Parathyroid adenoma (tissue), 2 donors: Measurements from ENCODE around the gene SOSTDC1.

ENCODE experiments used
- H2AFZ ChIP-seq: fragments of 300-600 bp; sonication (generic); one replicate; pipeline ENCODE4 v1.7.0; 2017; ENCODE audit warnings: antibody characterized with exemption, mild to moderate bottlenecking
- H3K27ac ChIP-seq: fragments of 300-600 bp; sonication (generic); one replicate; pipeline ENCODE4 v1.7.0; 2017
- H3K27me3 ChIP-seq: fragments of 300-600 bp; sonication (generic); one replicate; pipeline ENCODE4 v1.7.0; 2017; ENCODE audit warnings: low read length; ENCODE audit not compliant: control insufficient read depth, insufficient read depth
- H3K36me3 ChIP-seq: fragments of 300-600 bp; sonication (generic); one replicate; pipeline ENCODE4 v1.7.0; 2017; ENCODE audit warnings: low read length; ENCODE audit not compliant: control insufficient read depth, insufficient read depth
- H3K4me1 ChIP-seq: fragments of 300-600 bp; sonication (generic); one replicate; pipeline ENCODE4 v1.7.0; 2017; ENCODE audit warnings: control low read depth
- H3K4me2 ChIP-seq: fragments of 300-600 bp; sonication (generic); one replicate; pipeline ENCODE4 v1.7.0; 2017; ENCODE audit warnings: low read length
- H3K4me3 ChIP-seq: fragments of 300-600 bp; sonication (generic); one replicate; pipeline ENCODE4 v1.7.0; 2017; ENCODE audit warnings: low read depth, low read length
- H3K79me2 ChIP-seq: fragments of 300-600 bp; sonication (generic); one replicate; pipeline ENCODE4 v1.7.0; 2017; ENCODE audit warnings: control low read depth
- H3K9ac ChIP-seq: fragments of 300-600 bp; sonication (generic); one replicate; pipeline ENCODE4 v1.7.0; 2017; ENCODE audit warnings: mild to moderate bottlenecking
- H3K9me3 ChIP-seq: fragments of 300-600 bp; sonication (generic); one replicate; pipeline ENCODE4 v1.7.0; 2017; ENCODE audit warnings: low read length; ENCODE audit not compliant: control insufficient read depth
- CTCF ChIP-seq: fragments of 300-600 bp; sonication (generic); IDR thresholded peaks from one replicate; pipeline ENCODE4 v1.7.0; 2017; ENCODE audit warnings: antibody characterized with exemption, mild to moderate bottlenecking
- donor health status: primary hyperparathyroidism.

Gene SOSTDC1

GRCh38 chr7:16419859-16420258 is 45.7 kb downstream of the SOSTDC1 start:
- H3K27me3 ChIP-seq = no peaks in the 10 kb centered on the region
- peaks cover 8% of the 10 kb centered on the region for H3K4me1 ChIP-seq
- H3K4me2 ChIP-seq = no peak overlapping the region
- TF ChIP-seq CTCF = no peak
- H3K79me2 ChIP-seq = no peaks in the 10 kb centered on the region
- H3K9ac ChIP-seq = no peak overlapping the region
- no peak overlapping the region for H3K27ac ChIP-seq
- H3K9me3 ChIP-seq = no peaks in the 10 kb centered on the region
- no peaks in the 10 kb centered on the region for H3K36me3 ChIP-seq
- no peak overlapping the region for H3K4me3 ChIP-seq
- peak overlapping the region; percentile 93 for H2AFZ ChIP-seq

- Histone ChIP-seq H3K4me1 (peaks cover 8% of the 10 kb centered on the region), H3K4me3 (no peak overlapping the region), H3K27ac (no peak overlapping the region), H3K36me3 (no peaks in the 10 kb centered on the region), H3K27me3 (no peaks in the 10 kb centered on the region), H3K9me3 (no peaks in the 10 kb centered on the region), H2AFZ (no peak overlapping the region), H3K4me2 (no peak overlapping the region), H3K9ac (no peak overlapping the region), H3K79me2 (no peaks in the 10 kb centered on the region)
- no peak for TF ChIP-seq CTCF
Measured at GRCh38 chr7:16419126-16419525, 46.4 kb downstream of the SOSTDC1 start.

DNA sequence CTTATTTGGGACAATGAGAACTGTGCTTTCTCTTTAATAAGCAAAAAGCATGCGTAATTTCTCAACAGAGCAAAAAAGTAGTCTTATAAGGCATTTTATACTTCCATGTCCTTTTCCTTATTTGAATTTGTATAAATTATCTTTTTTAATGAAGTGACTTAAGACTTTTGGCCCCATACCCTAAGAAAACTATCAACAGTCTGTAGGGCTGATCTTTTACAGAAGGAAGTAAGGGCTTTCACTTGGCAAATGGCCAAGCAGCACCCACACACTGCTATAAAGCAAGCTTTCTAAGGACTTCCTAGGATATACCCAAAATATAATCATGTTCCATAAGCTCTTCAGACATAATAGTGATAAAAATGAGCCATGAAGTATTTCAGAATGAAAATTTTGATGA is 47.6 kb downstream of the SOSTDC1 start:
- no peaks in the 10 kb centered on the region for H3K36me3 ChIP-seq
- H3K79me2 ChIP-seq = no peaks in the 10 kb centered on the region
- H3K9ac ChIP-seq = no peak overlapping the region
- no peak overlapping the region for H3K4me3 ChIP-seq
- no peak overlapping the region for H2AFZ ChIP-seq
- H3K4me1 ChIP-seq = peaks cover 8% of the 10 kb centered on the region
- no peak overlapping the region for H3K27ac ChIP-seq
- TF ChIP-seq CTCF = no peak
- no peaks in the 10 kb centered on the region for H3K9me3 ChIP-seq
- H3K27me3 ChIP-seq = no peaks in the 10 kb centered on the region
- no peak overlapping the region for H3K4me2 ChIP-seq

- H3K79me2 ChIP-seq = no peaks in the 10 kb centered on the region
- no peak for TF ChIP-seq CTCF
- H3K36me3 ChIP-seq = no peaks in the 10 kb centered on the region
- H3K4me1 ChIP-seq = peaks cover 3% of the 10 kb centered on the region
- no peak overlapping the region for H3K27ac ChIP-seq
- H3K4me3 ChIP-seq = no peak overlapping the region
- H3K27me3 ChIP-seq = no peaks in the 10 kb centered on the region
- H2AFZ ChIP-seq = no peak overlapping the region
- no peaks in the 10 kb centered on the region for H3K9me3 ChIP-seq
- no peak overlapping the region for H3K9ac ChIP-seq
- no peak overlapping the region for H3K4me2 ChIP-seq
Measured at GRCh38 chr7:16416289-16417282, 49.0 kb downstream of the SOSTDC1 start.
